ENCODE measurements around the gene MIA2.
"Not testable (repeated sequence)": the region's sequence is repeated elsewhere in the genome, so short reads cannot be mapped to it uniquely, and the experiment has no call there.

The MIA2 gene

GRCh38 chr14:39228509-39229221 is 5.0 kb upstream of the MIA2 start:
- in situ Hi-C loops (cut with MboI; ENCODE audit: low pct_unique_long_range_greater_than_20kb, low sequenced_read_pairs): loop anchor here (25.0 kb wide), 1 partner anchor 134 kb away; no protein-coding TSS in a partner anchor
- DNase-seq: no peak

- no peak for DNase-seq
- in situ Hi-C loops (cut with MboI; ENCODE audit: low pct_unique_long_range_greater_than_20kb, low sequenced_read_pairs): loop anchor here (25.0 kb wide), 1 partner anchor 133 kb away; no protein-coding TSS in a partner anchor
These were observed 4.5 kb upstream of the MIA2 start for GRCh38 chr14:39229222-39229543.

DNA sequence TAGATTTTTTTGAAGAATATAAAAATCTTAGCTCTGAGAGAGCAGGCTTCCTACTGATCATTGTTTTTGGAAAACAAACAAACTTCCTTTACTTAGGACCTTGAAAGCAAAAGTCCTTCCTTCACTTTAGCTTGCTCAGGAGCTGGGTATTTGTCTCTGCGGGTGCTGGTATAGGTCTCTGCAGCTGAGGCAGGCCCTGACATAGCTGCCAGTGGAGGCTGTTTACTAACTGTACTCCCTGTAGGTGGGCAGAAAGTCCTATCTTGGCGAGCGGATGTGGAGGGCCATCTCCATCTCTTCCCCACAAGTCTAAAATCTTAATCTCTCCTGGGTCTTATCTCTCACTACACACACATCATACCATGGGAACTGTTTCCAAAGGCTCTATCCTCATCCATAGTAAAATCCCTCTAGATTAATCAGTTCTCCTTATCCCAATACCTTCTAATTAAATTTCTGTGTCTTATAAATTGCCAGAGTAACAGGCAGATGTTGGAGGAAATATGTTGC is 4.1 kb upstream of the MIA2 start:
- in situ Hi-C loops (cut with MboI; ENCODE audit: low pct_unique_long_range_greater_than_20kb, low sequenced_read_pairs): loop anchor here (25.0 kb wide), 1 partner anchor 133 kb away; no protein-coding TSS in a partner anchor
- DNase-seq: no peak

GRCh38 chr14:39230416-39231035 is 3.2 kb upstream of the MIA2 start:
- DNase-seq: no peak
- in situ Hi-C loops (cut with MboI; ENCODE audit: low pct_unique_long_range_greater_than_20kb, low sequenced_read_pairs): loop anchor here (25.0 kb wide), 1 partner anchor 132 kb away; no protein-coding TSS in a partner anchor

GRCh38 chr14:39231751-39232553 is 1.8 kb upstream of the MIA2 start:
- peak; percentile 70 for DNase-seq
- in situ Hi-C loops (cut with MboI; ENCODE audit: low pct_unique_long_range_greater_than_20kb, low sequenced_read_pairs): loop anchor here (25.0 kb wide), 1 partner anchor 130 kb away; no protein-coding TSS in a partner anchor

DNA sequence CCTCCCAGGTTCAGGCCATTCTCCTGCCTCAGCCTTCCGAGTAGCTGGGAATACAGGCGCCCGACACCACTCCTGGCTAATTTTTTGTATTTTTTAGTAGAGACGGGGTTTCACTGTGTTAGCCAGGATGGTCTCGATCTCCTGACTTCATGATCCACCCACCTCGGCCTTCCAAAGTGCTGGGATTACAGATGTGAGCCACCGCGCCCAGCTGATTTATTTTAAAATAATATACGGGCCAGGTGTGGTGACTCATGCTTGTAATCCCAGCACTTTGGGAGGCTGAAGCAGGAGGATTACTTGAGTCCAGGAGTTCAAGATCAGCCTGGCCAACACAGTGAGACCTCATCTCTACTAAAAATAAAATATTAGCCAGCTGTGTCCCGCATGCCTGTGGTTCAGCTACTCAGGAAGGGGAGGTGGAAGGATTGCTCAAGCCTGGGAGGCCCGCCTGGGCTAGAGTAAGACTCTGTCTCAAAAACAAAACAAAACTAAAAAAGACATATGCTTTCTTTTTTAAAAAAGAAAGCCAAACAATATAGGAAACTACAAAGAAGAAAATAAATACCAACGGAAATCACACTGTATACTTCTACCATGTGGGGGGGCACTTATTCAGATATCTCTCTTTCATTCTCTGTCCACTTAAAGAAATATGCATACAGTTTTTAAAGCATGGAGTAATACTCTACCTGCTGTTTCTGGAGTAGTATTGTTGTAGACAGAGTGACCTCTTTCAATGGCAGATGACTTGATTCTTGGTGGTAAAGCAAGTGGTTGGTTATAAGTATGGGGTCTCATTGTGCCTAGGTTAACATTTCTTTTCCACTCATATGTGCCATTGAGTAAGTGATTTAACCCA is 930 bp upstream of the MIA2 start:
- peak; percentile 52 for DNase-seq
- in situ Hi-C loops (cut with MboI; ENCODE audit: low pct_unique_long_range_greater_than_20kb, low sequenced_read_pairs): loop anchor here (25.0 kb wide), 1 partner anchor 130 kb away; no protein-coding TSS in a partner anchor

GRCh38 chr14:39234986-39235385 is 1.3 kb downstream of the MIA2 start:
- DNase-seq: not testable (repeated sequence)
- in situ Hi-C loops (cut with MboI; ENCODE audit: low pct_unique_long_range_greater_than_20kb, low sequenced_read_pairs): loop anchor here (25.0 kb wide), 1 partner anchor 127 kb away; no protein-coding TSS in a partner anchor

- in situ Hi-C loops (cut with MboI; ENCODE audit: low pct_unique_long_range_greater_than_20kb, low sequenced_read_pairs): loop anchor here (25.0 kb wide), 1 partner anchor 127 kb away; no protein-coding TSS in a partner anchor
- not testable (repeated sequence) for DNase-seq
These were observed 1.8 kb downstream of the MIA2 start for GRCh38 chr14:39235466-39235865.

DNA sequence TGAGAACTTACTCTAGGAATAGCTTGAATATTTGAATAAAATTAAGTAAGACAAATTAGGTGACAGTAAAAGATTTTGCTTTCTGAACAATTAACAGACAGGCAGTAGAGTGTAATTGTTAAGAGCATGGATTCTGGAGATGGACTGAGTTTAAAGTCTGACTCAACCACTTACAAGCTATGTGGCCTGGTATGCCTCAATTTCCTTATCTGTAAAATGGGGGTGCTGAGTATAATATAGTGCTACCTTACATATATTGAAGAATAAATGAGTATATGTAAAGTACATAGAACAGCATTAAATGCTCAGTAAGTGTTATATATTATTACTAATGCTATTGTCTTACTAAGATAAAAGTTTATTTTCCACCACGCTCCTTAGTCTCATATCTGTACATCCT is 7.1 kb downstream of the MIA2 start:
- no peak for DNase-seq
- in situ Hi-C loops (cut with MboI; ENCODE audit: low pct_unique_long_range_greater_than_20kb, low sequenced_read_pairs): loop anchor here (25.0 kb wide), 1 partner anchor 122 kb away; no protein-coding TSS in a partner anchor

DNA sequence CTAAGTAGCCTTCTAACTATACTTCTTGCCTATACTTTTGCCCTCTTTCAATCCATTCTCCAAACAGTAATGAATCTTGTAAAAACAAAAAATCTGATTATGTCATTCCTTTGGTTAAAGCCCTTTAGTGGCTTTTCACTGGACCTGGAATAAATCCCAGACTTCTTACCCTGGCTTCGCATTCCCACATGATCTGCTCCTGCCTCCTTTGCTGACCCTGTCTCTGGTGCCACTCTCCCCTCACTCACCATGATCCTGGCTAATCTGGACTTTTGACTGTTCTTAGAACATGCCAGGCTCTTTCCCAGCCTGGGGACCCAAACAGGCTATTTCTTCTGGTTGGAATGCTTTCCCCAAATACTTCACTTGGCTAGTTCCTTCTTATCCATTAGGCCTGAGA is 7.9 kb downstream of the MIA2 start:
- in situ Hi-C loops (cut with MboI; ENCODE audit: low pct_unique_long_range_greater_than_20kb, low sequenced_read_pairs): loop anchor here (25.0 kb wide), 1 partner anchor 121 kb away; no protein-coding TSS in a partner anchor
- DNase-seq: no peak

GRCh38 chr14:39243831-39244230 is 10.1 kb downstream of the MIA2 start:
- in situ Hi-C loops (cut with MboI; ENCODE audit: low pct_unique_long_range_greater_than_20kb, low sequenced_read_pairs): loop anchor here (25.0 kb wide), 1 partner anchor 118 kb away; no protein-coding TSS in a partner anchor

DNA sequence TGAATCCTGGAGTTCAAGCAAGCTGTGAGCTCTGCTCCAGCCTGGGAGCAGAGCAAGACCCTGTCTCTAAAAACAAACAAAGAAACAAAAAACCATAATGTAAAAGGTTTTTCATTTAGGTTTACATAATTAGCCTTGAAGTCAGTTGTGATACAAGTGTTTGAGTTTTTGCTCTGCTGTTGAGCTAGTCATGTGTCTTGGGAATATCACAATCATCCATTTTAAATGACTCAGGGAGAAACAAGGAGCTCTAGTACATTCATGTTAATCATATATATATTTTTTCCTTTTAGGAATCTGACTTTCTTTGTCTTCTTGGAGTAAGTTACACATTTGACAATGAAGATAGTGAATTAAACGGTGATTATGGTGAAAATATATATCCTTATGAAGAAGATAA is 12.9 kb downstream of the MIA2 start:
- no peak for DNase-seq
- in situ Hi-C loops (cut with MboI; ENCODE audit: low pct_unique_long_range_greater_than_20kb, low sequenced_read_pairs): loop anchor here (25.0 kb wide), 1 partner anchor 116 kb away; no protein-coding TSS in a partner anchor

More at GRCh38 chr14:39243831-39244230, 10.1 kb downstream of the MIA2 start:
- DNase-seq: no peak

DNA sequence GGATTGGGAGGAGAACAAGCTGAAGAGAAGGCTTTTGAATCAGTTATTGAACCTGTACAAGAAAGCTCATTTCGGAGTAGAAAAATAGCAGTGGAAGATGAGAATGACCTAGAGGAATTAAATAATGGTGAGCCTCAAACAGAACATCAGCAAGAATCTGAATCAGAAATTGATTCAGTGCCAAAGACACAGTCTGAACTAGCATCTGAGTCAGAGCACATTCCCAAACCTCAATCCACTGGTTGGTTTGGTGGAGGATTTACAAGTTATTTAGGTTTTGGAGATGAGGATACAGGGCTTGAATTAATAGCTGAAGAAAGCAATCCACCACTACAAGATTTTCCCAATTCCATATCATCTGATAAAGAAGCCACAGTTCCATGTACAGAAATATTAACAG is 13.5 kb downstream of the MIA2 start:
- in situ Hi-C loops (cut with MboI; ENCODE audit: low pct_unique_long_range_greater_than_20kb, low sequenced_read_pairs): loop anchor here (25.0 kb wide), 1 partner anchor 115 kb away; no protein-coding TSS in a partner anchor
- DNase-seq: no peak

DNA sequence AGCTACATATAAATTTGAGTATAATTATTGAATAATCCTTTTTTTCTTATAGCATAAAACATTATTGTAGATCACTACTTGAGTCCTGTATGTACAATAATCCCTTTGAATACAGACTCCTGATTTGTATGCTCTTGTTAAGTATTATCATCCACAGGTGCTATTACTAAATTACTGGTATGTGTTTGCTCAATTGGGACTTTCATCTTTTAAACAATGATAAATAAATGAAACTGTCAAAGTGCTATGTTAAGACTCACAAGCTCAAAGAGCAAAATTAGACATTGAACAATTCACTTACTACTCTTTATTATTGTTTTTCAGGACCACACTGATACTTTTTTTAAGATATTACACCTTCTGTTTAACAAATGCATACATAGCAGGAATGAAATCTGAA is 17.8 kb downstream of the MIA2 start:
- in situ Hi-C loops (cut with MboI; ENCODE audit: low pct_unique_long_range_greater_than_20kb, low sequenced_read_pairs): no loop called here

GRCh38 chr14:39257388-39257787 is 23.7 kb downstream of the MIA2 start:
- in situ Hi-C loops (cut with MboI; ENCODE audit: low pct_unique_long_range_greater_than_20kb, low sequenced_read_pairs); DNase-seq: not testable (repeated sequence)

More for the DNA sequence above, 17.8 kb downstream of the MIA2 start:
- no peak for DNase-seq

DNA sequence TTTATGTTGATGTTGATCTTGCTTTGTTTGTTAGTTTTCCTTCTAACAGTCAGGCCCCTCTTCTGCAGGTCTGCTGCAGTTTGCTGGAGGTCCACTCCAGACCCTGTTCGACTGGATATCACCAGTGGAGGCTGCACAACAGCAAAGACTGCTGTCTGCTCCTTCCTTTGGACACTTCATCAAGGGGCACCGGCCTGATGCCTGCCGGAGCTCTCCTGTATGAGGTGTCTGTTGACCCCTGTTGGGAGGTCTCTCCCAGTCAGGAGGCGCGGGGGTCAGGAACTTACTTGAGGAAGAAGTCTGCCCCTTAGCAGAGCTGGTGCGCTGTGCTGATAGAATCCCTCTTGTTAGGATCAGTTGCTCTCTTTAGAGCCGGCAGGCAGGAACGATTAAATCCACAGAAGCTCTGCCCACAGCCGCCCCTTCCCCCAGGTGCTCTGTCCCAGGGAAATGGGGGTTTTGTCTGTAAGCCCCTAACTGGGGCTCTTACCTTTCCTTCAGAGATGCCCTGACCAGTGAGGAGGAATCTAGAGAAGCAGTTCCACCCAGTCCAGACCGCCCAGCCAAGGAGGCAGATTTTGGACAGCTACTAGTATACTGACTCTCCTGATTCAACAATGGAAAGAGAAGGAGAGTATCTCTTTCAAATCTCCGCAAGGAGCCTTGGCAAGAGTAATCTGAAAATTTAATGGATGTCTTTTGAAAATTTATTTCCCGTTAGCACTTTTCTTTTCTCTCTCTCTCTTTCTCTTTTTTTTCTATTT is 25.2 kb downstream of the MIA2 start:
- in situ Hi-C loops (cut with MboI; ENCODE audit: low pct_unique_long_range_greater_than_20kb, low sequenced_read_pairs): no loop called here
- no peak for DNase-seq

GRCh38 chr14:39260161-39260560 is 26.4 kb downstream of the MIA2 start:
- in situ Hi-C loops (cut with MboI; ENCODE audit: low pct_unique_long_range_greater_than_20kb, low sequenced_read_pairs): not testable (repeated sequence)

More at GRCh38 chr14:39260161-39260560, 26.4 kb downstream of the MIA2 start:
- DNase-seq: not testable (repeated sequence)

All from KBM-7 (cell line).